Upper lobe of left lung (tissue), 4 donors: Measurements from ENCODE around the gene DOCK10.

Experiments
- EP300 ChIP-seq, 4 donors: sonication (generic); formaldehyde crosslinking; IDR thresholded peaks; one replicate each; pipeline ENCODE4 v1.5.1; 2017; ENCODE audit warnings: antibody characterized with exemption in 4 of 4, control low read depth in 2 of 4
- POLR2A ChIP-seq, 4 donors: fragments of 450-650 bp; IDR thresholded peaks; one replicate each; pipeline ENCODE4 v1.5.1; 2016 to 2017; ENCODE audit warnings: antibody characterized with exemption in 4 of 4, mild to moderate bottlenecking in 2 of 4
- TF ChIP-seq, protein P1 (sequence below), 6 experiments: fragments of 450-650 bp in 4 of 6; fragments of 200-600 bp in 2 of 6; sonication (generic) in 2 of 6; IDR thresholded peaks; one replicate each; pipeline ENCODE4 v1.5.1; 2016 to 2019; ENCODE audit warnings: antibody characterized with exemption in 6 of 6

DNA sequence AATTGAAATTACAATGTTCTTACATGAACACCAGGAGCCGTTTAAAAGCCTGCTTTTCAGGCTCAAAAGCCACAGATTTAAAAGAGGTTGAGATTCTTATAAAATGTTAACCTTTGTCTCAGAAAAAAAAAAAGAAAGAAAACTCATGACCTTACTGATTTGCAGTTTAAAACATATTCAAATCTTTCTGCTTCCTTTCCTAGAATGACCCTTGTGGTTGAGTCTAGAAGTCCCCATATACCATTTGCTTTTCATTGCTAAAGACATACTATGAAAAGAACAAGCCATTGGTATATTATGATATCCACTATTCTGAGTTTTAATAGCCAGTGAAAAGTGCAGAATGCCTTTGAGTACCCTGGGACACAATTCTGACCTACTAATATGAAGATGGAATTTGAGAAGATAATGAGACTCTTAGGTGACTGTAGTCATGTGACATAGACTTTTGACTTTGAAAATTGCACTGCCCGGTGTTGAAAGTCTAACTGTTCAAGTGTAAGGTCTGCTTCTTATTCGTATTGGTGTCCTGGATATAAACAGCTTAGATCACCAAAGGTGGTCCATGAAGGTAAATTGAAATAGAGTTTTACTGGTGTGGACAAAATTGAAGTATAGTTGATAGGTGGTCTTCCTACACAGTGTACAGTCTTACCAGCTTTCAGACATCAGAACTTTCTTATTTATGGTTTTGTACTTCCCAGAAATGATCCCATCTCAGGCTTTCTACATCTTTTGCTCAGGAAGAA, 117.0 kb downstream of the DOCK10 start:
- TF ChIP-seq, protein P1, sequence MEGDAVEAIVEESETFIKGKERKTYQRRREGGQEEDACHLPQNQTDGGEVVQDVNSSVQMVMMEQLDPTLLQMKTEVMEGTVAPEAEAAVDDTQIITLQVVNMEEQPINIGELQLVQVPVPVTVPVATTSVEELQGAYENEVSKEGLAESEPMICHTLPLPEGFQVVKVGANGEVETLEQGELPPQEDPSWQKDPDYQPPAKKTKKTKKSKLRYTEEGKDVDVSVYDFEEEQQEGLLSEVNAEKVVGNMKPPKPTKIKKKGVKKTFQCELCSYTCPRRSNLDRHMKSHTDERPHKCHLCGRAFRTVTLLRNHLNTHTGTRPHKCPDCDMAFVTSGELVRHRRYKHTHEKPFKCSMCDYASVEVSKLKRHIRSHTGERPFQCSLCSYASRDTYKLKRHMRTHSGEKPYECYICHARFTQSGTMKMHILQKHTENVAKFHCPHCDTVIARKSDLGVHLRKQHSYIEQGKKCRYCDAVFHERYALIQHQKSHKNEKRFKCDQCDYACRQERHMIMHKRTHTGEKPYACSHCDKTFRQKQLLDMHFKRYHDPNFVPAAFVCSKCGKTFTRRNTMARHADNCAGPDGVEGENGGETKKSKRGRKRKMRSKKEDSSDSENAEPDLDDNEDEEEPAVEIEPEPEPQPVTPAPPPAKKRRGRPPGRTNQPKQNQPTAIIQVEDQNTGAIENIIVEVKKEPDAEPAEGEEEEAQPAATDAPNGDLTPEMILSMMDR (IDR thresholded peaks at IDR 0.05), result no peak
- no peak for TF ChIP-seq POLR2A (IDR thresholded peaks at IDR 0.05)
- no peak for TF ChIP-seq EP300 (IDR thresholded peaks at IDR 0.05)
